Heart right ventricle (tissue), 16 donors: ENCODE data around the gene VWC2. TPM values are rescaled to one million over a fixed set of nuclear protein-coding genes. Genes with fewer than 3 reads are reported as not detected.

Source experiments
- ATAC-seq, 8 donors: fragments of 200-7000 bp; cut with Tn5 transposase; one replicate each; pipeline ENCODE4 v1.9.1; 2020; ENCODE audit warnings: mild to moderate bottlenecking in 8 of 8, moderate library complexity in 8 of 8, moderate number of reproducible peaks in 1 of 8
- DNase-seq, 2 donors: peaks; one replicate each; pipeline ENCODE4 v3.0.0-alpha.2; 2020
- H3K27ac ChIP-seq, 10 donors: fragments of 200-600 bp; sonication (generic) in 2 of 10; one replicate each; pipeline versions ENCODE4 v1.5.0 to v1.8.0; 2020 to 2022; ENCODE audit warnings: mild to moderate bottlenecking in 3 of 10
- H3K27me3 ChIP-seq, 7 donors: fragments of 200-600 bp; one replicate each; pipeline ENCODE4 v1.8.0; 2021 to 2022; ENCODE audit warnings: mild to moderate bottlenecking in 2 of 7
- H3K36me3 ChIP-seq, 9 donors: fragments of 200-600 bp; sonication (generic) in 1 of 9; one replicate each; pipeline versions ENCODE4 v1.5.0 to v1.8.0; 2020 to 2022; ENCODE audit warnings: mild to moderate bottlenecking in 2 of 9
- H3K4me1 ChIP-seq, 9 donors: fragments of 200-600 bp; sonication (generic) in 1 of 9; one replicate each; pipeline versions ENCODE4 v1.5.0 to v1.8.0; 2020 to 2022; ENCODE audit warnings: mild to moderate bottlenecking in 4 of 9
- H3K4me3 ChIP-seq, 10 donors: fragments of 200-600 bp; sonication (generic) in 2 of 10; one replicate each; pipeline versions ENCODE4 v1.5.0 to v1.8.0; 2020 to 2022; ENCODE audit warnings: mild to moderate bottlenecking in 7 of 10, moderate library complexity in 2 of 10
- H3K9me3 ChIP-seq, 11 donors: fragments of 200-600 bp in 10 of 11; sonication (generic) in 2 of 11; one replicate each; pipeline versions ENCODE4 v1.5.0 to v1.8.0; 2013 to 2022; ENCODE audit warnings: mild to moderate bottlenecking in 2 of 11, control low read depth in 1 of 11, moderate library complexity in 1 of 11
- WGBS, 2 donors: extraction: QIAGEN DNeasy Blood & Tissue Kit; methylation state at CpG; one replicate each; pipeline ENCODE4 v1.1.7; 2013; ENCODE audit warnings: inconsistent platforms in 1 of 2; 5-methylcytosine and 5-hydroxymethylcytosine counted together
- intact Hi-C, 10 donors: fragments of 100-400 bp; cut with DNase I; formaldehyde crosslinking; loops; one replicate each; pipeline versions ENCODE4 v1.11.1 to v1.14.2; 2022
- polyA plus RNA-seq, 2 donors: library from polyadenylated mRNA; stranded (reverse); fragments of 200-250 nt; gene quantifications; one replicate each; pipeline ENCODE4 v1.2.3, GENCODE V29; 2013
- total RNA-seq, 10 donors: library from RNA; stranded (reverse); fragmentation: NEBNext Ultra II Directional in 3 of 10; extraction: Animal tissue kit (Norgen Biotek cat#: 25700) in 3 of 10; gene quantifications; one replicate each; pipeline versions ENCODE4 v1.2.1 to v1.2.4, GENCODE V29; 2021 to 2023
- TF ChIP-seq, protein P1 (sequence below), 9 donors: fragments of 200-600 bp; sonication (generic) in 2 of 9; IDR thresholded peaks; one replicate each; pipeline versions ENCODE4 v1.5.0 to v1.8.0; 2021 to 2022; ENCODE audit warnings: antibody characterized with exemption in 9 of 9, mild to moderate bottlenecking in 5 of 9, moderate library complexity in 1 of 9
- donor health status: Arrhythmogenic right ventricular cardiomyopathy.
- donor health status: ischemic (EF 13 %, LVEDD 7.1; RV severe dilation, severe dysfunction).
- donor health status: healthy with polysubstance abuse.
- donor health status: DM: no; HTN: yes; CAD: no.
- donor health status: DM: no; HTN: no; CAD: no.
- donor health status: ischemic (EF 25% LVEDD 6.9; RV normal size, moderate dysfunction).
- donor health status: ischemic (EF 25% LVEDD 5.7; RV mildly dilated, moderate dysfunction).
- donor health status: healthy.
- donor health status: DM: yes; HTN: yes; CAD: no.
- donor health status: Ischemic cardiomyopathy.
- donor health status: ischemic (EF 35%, LVEDD 5.7; RV mildly dilated, moderate dysfunction).
- donor health status: nonischemic (EF 11% LVEDD 7.7; RV severe dilation, severe dysfunction).
- donor health status: DM: yes; HTN: yes; CAD: no.
- donor health status: PGD.
- donor health status: ischemic (EF 29% LVEDD 5.4; RV normal size, mild dysfunction).
- donor health status: nonischemic (EF 23%, LVEDD 6.1; RV moderate dilation, normal function).

The VWC2 gene
- total and polyA plus RNA-seq, 12 donors = 2.1 to 12.9 (median 8.6) TPM

DNA sequence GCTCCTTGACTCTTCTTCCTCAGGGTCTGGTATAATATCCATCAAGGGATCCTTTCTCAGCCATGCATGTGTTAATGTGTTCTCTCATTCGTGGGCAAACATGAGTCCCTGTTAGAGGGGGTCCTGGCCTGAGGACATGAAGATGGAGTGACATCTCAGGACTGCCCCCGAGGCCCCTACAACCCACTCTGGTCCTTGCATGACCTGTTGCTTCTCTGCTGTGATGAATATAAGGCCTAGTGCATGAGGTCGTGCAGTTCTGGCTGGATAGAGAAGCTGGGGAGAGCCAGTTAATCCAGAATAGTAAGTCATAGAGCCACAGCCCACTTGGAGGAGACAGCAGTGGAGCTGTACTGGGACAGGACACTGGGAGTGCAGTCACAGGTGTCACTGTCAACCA, 4.6 kb upstream of the VWC2 start:
- H3K27ac ChIP-seq = no peak overlapping the region
- intact Hi-C loops = loop anchor here in 1 of 10 donors (10.0 kb wide), 1 partner anchor 284 kb away; no protein-coding TSS in a partner anchor
- 63 to 77% methylated on average over 3 of the region's 3 CpGs for WGBS, 2 donors

DNA sequence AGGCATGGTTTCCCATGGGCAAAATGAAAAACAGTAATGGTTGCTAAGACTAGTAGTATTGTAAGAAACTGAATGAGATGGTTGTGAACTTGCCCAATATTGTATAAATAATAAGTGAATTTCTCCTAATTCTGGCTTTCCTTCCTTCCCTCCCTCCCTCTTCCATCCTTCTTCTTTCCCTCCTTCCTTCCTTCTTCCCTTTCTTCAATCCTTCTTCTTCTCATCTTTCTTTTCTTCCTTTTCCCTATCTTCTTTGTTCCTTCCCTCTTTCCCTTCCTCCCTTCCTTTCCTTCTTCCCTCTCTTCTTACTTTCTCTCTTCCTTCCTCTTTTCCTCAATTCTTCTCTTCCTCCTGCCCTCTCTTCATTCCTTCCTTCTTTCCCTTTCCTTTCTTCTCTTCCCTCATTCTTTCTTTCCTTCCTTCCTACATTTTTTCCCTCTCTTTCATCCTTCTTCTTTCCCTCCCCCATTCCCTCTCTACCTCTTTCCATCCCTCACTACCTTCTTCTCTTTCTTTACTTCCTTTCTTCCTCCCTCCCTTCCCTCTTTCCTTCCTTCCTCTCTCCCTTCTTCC, 4.1 kb upstream of the VWC2 start:
- peaks cover 0 to 18% (median 4%) of the 10 kb centered on the region in 9 donors for H3K4me1 ChIP-seq
- H3K36me3 ChIP-seq = no peaks in the 10 kb centered on the region
- TF ChIP-seq, protein P1, sequence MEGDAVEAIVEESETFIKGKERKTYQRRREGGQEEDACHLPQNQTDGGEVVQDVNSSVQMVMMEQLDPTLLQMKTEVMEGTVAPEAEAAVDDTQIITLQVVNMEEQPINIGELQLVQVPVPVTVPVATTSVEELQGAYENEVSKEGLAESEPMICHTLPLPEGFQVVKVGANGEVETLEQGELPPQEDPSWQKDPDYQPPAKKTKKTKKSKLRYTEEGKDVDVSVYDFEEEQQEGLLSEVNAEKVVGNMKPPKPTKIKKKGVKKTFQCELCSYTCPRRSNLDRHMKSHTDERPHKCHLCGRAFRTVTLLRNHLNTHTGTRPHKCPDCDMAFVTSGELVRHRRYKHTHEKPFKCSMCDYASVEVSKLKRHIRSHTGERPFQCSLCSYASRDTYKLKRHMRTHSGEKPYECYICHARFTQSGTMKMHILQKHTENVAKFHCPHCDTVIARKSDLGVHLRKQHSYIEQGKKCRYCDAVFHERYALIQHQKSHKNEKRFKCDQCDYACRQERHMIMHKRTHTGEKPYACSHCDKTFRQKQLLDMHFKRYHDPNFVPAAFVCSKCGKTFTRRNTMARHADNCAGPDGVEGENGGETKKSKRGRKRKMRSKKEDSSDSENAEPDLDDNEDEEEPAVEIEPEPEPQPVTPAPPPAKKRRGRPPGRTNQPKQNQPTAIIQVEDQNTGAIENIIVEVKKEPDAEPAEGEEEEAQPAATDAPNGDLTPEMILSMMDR (IDR thresholded peaks at IDR 0.05) = no peak
- intact Hi-C loops = loop anchor here in 1 of 10 donors (10.0 kb wide), 1 partner anchor 285 kb away; no protein-coding TSS in a partner anchor
- H3K9me3 ChIP-seq = peaks cover 0 to 3% (median 0%) of the 10 kb centered on the region in 11 donors
- peaks cover 0 to 34% (median 12%) of the 10 kb centered on the region in 7 donors for H3K27me3 ChIP-seq
- DNase-seq (no peak), ATAC-seq (no peak)
- no peak overlapping the region for H3K27ac ChIP-seq
- H3K4me3 ChIP-seq = no peak overlapping the region

More for the DNA sequence above, 4.6 kb upstream of the VWC2 start:
- no peaks in the 10 kb centered on the region for H3K36me3 ChIP-seq
- peaks cover 0 to 28% (median 7%) of the 10 kb centered on the region in 7 donors for H3K27me3 ChIP-seq
- TF ChIP-seq, protein P1 (IDR thresholded peaks at IDR 0.05) = no peak
- DNase-seq = no peak
- no peak overlapping the region for H3K4me3 ChIP-seq
- peaks cover 0 to 14% (median 0%) of the 10 kb centered on the region in 9 donors for H3K4me1 ChIP-seq
- no peak for ATAC-seq
- H3K9me3 ChIP-seq = peaks cover 0 to 3% (median 0%) of the 10 kb centered on the region in 11 donors

DNA sequence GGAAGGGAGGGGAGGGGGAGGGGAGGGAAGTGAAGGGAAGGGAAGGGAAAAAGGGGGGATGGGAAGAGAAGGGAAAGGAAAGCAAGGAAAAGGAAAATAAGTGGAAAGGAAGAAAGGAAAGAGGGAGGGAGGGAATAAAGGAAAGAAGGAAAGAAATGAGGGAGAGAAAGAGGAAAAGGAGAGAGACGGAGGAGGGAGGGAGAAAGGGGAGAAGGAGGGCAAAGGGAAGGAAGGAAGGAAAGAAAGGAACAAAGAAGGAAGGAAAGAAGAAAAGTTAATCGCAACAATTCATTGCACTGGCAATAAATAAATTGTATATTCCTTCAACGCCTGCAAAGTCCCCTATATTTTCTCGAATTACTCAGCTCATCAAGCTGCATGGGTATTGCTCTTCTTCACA, 2.6 kb upstream of the VWC2 start:
- Histone ChIP-seq H3K4me1 (peaks cover 0 to 29% (median 14%) of the 10 kb centered on the region in 9 donors), H3K27me3 (peaks cover 0 to 48% (median 25%) of the 10 kb centered on the region in 7 donors), H3K36me3 (no peaks in the 10 kb centered on the region), H3K27ac (no peak overlapping the region), H3K9me3 (no peaks in the 10 kb centered on the region), H3K4me3 (no peak overlapping the region)
- ATAC-seq = no peak
- TF ChIP-seq, protein P1 (IDR thresholded peaks at IDR 0.05) = no peak
- intact Hi-C loops = loop anchor here in 2 of 10 donors (5.0 to 10.0 kb wide), 2 partner anchors 136 to 139 kb away; no protein-coding TSS in a partner anchor
- DNase-seq = no peak
- 92 to 93% methylated on average over 4 of the region's 4 CpGs for WGBS, 2 donors

DNA sequence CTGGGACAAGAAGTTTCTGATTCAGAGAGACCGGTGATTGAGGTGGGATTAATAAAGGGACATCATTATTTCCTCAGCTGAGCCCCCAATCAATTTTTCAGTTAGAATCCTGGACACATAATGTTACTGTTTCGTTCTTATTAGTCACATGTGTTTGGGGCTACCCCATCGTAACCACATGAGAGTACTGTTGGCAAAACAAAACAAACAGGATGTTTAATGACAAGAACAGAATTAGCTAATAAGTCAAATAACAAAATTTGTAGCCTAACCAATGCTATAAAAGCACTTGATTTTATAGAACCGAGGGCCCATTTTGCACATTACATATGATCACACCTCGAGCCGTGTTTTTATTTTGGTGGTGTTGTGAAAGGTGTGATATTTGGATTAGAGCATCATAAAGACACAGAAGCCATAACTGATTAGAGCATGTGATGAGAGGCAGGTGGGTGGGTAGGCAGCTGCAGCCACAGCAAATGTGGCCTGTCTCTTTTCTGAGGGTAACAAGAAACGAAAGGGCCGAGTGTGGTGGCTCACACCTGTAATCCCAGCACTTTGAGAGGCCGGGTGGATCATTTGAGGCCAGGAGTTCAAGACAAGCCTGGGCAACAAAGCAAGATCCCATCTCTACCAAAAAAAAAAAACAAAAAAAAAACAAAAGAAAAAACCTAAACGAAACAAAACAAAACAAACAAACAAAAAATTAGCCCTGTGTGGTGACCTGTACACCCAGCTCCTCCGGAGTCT, 1.8 kb upstream of the VWC2 start:
- H3K27ac ChIP-seq = no peak overlapping the region
- TF ChIP-seq, protein P1 (IDR thresholded peaks at IDR 0.05) = no peak
- no peaks in the 10 kb centered on the region for H3K36me3 ChIP-seq
- no peak overlapping the region for H3K4me3 ChIP-seq
- intact Hi-C loops = loop anchor here in 3 of 10 donors (2.0 to 10.0 kb wide), 3 partner anchors 55 to 139 kb away; no protein-coding TSS in a partner anchor
- DNase-seq = no peak
- WGBS, 2 donors = 81 to 84% methylated on average over 11 of the region's 11 CpGs
- H3K9me3 ChIP-seq = no peaks in the 10 kb centered on the region
- no peak for ATAC-seq
- peaks cover 0 to 35% (median 17%) of the 10 kb centered on the region in 9 donors for H3K4me1 ChIP-seq
- H3K27me3 ChIP-seq = peaks cover 0 to 56% (median 30%) of the 10 kb centered on the region in 7 donors
